T-helper 1 cell (primary cell): ENCODE results near the gene GATAD2A.
A peak's percentile ranks its signal among the peaks of the same experiment; 100 is the strongest.

Source experiments
- DNase-seq, 5 donors: peaks; one replicate each; pipeline ENCODE4 v3.0.0-alpha.2; 2012 to 2020

GATAD2A gene

DNA sequence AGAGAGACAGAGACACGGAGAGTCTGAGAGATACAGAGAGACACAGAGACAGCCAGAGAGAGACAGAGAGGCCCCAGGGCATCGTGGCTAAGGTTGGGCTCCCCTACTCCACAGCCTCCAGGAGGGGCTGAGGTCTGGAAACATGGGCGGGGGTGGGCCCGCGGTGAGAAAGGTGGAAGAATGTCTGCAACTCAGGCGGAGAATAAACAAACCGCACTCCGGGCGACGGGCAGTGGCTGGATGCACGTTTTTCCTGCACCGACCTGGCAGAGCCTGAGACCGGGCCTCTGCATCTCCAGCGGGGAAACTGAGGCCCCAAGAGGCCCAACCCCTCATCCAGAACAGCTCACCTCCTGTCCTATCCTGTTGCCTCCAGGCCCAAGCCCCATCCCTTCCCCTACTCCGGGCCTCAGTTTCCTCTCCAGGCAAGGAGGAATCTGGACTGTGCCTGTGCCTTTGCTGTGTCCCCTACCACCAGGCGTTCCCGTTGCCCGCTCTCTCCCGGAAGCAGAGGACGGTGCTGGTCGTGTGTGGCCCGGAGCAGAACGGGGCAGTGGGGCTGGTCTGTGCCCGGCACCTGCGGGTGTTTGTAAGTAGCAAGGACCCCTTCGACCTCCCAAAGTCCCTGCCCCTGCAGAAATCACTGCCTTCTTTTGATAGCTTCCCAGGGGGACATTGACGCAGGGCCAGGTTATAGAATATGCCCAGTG lies 129.2 kb downstream of the GATAD2A start:
- DNase-seq, result no peak

DNA sequence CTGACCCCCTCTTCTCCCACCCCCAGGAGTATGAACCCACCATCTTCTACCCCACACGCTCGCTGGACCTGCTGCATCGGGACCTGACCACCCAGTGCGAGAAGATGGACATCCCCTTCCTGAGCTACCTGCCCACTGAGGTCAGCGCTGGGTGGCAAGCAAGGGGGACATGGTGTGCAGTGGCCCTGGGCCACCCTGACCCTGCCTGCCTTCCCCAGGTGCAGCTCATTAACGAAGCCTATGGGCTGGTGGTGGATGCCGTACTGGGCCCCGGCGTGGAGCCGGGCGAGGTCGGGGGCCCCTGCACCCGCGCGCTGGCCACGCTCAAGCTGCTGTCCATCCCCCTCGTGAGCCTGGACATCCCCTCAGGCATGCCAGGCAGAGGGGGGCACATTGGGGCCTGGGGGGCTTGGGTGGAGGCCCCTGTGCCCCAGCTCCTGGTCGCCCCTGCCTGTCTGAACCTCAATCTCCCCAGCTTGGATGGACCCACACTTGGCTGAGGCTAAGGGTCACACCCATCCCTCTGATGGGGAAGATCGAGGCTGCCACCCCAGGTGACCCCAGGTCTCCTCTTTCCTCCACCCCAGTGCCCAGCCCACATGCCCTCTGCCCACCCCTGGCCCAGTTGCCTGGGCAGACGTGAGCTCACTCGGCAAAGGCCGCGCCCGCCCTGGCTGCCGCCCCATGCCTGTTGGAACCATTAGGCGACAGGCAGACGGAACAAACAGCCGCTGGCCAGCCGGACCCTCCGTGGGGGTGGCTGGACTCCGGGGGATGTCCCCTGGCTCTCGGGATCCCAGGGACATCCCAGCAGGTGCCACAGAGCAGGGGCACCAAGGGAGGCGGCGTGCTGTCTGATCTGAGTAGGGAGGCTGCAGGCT lies 130.1 kb downstream of the GATAD2A start:
- no peak for DNase-seq

DNA sequence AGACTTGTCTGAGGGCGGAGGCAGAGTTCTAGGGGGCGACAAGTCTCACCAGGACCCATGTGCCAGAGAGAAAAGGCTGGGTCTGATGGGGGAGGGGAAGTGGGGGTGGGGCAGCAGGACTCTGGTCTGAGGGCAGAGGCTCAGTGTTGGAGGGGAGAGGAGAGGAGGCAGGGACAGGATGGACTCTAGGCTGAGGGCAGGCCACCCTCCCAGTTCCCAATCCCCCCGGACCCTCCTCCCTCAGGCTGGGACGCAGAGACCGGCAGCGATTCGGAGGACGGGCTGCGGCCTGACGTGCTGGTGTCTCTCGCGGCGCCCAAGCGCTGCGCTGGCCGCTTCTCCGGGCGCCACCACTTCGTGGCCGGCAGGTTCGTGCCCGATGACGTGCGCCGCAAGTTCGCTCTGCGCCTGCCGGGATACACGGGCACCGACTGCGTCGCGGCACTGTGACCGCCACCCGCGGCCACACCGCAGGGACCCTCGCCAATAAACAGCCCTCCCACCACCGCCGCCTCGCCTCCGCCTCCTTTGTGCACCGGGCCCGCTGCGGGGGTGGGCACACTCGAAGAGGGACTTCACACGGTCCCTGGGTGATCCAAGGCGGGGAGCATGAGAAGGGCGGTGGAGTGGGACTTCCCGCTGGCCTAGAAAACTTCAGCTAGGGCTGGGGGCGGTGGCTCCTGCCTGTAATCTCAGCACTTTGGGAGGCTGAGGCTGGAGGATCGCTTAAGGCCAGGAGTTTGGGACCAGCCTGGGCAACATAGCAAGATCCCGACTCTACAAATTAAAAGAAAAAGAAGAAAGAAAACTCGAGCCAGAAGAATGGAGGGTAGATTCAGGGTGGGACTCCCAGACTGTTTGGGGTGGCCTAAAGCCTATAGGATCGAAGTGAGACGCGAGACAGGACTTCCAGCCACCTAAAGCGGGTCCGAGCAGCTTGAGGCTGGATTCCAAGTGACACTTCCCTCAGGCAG lies 131.9 kb downstream of the GATAD2A start:
- DNase-seq, result no peak

DNA sequence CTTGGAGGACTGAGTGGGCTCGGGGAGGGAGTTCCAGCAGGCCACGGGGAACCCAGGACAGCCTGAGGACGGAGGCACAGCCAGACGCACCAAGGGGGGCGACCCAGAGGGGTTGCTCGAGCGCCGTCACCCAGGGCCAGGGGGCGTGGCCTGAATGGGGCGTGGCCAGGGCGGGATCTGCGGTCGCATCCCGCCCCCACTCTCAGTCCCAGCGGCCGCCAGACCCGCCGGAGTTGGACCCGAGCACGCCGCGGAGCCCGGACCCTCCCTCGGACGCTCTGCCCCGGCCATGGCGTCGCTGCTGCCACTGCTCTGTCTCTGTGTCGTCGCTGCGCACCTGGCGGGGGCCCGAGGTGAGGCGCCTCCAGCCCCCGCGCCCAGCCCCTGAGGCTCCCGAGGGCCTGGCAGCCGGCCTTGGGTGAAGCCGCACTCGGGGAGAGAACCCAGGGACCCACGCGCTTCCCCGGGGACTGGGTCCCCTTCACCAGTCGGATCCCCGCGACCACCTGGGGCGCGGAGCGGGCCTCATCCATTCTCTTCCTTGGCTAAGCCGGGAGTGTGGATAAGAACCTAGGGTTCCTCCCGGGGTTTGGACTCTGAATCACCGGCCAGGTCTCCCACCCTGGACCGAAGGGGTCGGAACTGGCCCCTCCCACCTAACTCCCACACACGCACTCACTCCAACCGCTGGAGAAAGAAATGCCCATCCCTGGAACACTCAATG lies 132.7 kb downstream of the GATAD2A start, which contains the start of gene CILP2:
CILP2 (plus strand) TSS at position 205 of the 724 bp plus-strand sequence; CDS start at position 290, 85 bp downstream.
- peak in 2 of 5 donors; percentile 37 to 39 for DNase-seq

DNA sequence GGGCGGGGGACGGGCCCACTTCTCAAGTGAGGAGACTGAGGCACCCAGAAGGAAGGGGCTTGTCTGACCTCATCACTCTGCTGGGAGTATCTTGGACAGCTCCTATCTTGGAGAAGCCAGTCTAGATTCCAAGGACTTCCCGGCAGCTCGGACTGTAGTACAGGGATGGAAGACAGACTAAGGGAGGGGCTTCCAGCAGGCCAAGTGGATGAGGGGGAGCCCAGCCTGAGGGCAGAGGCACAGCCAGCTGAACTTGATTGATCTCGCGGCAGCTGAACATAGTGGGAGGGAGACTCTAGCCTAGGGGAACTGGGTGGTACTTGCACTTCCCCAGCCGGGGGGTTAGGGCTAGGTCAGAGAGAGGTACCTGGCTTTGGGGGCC lies 133.3 kb downstream of the GATAD2A start:
- DNase-seq, result no peak

DNA sequence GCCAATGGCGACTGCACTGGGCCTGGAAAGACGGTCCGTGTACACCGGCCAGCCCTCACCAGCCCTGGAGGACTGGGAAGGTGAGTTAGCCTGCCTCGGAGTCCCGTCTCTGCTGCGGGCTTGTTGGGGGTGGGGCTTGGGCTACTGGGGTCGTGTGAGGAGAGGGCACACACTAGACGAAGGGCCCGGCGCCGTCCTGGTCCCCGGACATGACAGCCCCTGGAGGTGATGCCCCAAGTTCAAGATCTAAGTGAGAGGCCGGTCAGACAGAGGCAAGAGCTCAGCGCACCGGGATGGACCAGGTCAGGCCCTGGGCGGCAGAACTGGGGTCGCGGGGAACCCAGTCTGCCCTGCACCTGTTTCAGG lies 134.2 kb downstream of the GATAD2A start:
- no peak for DNase-seq

DNA sequence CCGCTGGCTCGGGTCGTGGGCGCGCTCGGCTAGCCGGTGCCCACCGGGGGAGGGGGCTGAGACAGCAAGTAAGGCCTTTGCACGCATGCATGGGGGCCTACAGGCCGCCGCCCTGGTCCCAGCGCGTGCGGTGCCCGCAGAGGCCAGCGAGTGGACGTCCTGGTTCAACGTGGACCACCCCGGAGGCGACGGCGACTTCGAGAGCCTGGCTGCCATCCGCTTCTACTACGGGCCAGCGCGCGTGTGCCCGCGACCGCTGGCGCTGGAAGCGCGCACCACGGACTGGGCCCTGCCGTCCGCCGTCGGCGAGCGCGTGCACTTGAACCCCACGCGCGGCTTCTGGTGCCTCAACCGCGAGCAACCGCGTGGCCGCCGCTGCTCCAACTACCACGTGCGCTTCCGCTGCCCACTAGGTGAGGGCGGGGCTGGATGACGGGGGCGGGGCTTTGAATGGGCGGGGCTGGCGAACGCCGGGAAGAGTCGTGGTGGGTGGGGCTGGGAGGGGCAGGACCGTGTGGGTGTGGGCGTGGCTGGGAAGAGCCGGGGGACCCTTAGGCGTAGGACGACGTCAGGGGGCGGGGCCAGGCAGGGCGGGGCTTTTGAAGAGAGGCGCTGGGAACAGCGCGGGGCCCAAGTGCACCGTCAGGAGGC lies 134.7 kb downstream of the GATAD2A start:
- DNase-seq, result peak; percentile 59 to 80 (median 63)

DNA sequence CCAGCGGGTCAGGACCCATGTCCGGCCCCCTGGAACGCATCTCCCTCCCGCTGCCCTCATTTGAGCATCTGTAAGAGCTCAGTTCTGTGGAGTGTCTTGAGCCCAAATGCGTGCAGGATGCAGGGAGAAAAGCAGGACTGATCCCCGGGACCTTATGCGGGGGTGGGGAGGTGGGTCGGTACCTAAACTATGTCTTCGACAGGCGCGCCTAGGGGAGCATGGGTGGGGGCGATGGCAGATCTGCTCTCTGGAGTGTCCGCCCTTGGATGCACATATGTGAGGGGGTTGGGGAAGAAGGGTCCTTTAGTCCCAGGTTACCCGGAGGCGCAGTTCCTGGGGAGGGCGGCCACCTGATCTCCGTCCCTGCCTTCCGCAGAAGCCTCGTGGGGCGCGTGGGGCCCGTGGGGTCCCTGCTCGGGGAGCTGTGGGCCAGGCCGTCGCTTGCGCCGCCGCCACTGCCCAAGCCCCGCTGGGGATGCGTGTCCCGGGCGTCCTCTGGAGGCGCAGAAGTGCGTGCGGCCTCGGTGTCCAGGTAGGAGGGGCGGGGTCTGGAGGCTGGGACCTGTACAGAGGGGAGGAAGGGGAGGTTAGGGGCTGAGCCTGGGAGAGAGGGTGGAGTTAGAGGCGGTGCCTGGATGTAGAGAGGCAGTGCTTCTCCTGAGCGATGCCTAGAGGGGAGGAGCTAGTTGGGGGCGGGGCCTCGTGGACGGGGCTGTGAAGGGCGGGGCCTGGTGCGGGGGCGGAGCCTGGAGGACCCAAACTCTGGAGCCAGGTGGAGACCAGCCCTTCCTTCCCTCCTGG lies 135.4 kb downstream of the GATAD2A start:
- DNase-seq, result peak; percentile 58 to 76 (median 72)

DNA sequence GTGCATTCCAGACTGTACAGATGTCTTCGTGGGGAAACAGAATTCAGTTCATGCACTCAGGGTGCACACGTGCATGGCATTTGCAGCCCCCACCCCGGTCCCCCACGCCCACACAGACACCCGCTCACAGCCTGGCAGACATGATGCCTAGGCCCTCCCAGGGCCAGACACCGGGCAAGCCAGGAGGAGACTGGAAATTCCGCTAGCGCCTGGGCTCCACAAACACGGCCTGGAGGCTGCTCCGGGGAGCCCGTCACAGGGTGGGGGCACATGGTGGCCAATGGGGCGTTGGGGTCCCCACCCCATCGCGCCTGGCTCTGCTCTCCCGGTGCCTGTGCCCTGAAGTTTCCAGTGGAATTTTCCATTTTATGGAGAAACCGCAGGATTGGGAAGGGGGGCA lies 136.1 kb downstream of the GATAD2A start:
- DNase-seq, result no peak

DNA sequence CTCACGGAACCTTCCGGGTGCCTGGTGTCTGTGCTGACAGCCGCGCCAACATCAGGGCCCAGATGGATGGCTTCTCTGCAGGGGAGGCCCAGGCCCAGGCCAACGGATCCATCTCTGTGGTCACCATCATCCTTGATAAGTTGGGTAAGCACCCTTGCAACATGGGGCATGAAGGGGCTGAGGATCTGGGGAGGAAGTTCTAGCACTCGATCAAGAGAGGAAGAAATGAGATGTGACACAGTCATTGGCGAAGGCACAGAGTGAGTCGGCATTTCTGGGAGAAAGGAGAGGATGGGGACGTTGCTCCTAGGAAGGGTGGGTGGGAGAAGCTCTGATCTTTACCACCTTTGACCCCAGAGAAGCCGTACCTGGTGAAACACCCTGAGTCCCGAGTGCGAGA lies 137.0 kb downstream of the GATAD2A start:
- DNase-seq, result no peak

DNA sequence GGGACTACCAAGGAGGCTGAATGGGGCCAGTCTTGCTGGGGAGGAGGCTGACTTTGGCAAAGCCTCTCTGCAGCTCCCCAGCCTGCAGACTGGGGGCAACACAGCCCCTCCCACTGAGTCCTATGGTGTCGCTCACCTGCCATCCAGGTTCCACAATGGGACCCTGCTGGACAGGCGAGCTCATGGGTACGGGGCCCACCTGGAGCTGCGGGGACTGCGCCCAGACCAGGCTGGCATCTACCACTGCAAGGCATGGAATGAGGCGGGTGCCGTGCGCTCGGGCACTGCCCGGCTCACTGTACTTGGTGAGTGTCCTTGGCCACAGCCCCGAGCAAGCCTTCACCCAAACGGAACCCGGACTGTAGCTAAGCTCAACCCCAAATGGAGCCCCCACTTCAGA lies 137.6 kb downstream of the GATAD2A start:
- no peak for DNase-seq

DNA sequence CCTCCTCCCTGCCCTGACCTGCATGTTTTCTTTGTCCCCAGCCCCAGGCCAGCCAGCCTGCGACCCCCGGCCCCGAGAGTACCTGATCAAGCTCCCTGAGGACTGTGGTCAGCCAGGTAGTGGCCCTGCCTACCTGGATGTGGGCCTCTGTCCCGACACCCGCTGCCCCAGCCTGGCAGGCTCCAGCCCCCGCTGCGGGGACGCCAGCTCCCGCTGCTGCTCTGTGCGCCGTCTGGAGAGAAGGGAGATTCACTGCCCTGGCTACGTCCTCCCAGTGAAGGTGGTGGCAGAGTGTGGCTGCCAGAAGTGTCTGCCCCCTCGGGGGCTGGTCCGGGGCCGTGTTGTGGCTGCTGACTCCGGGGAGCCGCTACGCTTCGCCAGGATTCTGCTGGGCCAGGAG lies 138.2 kb downstream of the GATAD2A start:
- no peak for DNase-seq

DNA sequence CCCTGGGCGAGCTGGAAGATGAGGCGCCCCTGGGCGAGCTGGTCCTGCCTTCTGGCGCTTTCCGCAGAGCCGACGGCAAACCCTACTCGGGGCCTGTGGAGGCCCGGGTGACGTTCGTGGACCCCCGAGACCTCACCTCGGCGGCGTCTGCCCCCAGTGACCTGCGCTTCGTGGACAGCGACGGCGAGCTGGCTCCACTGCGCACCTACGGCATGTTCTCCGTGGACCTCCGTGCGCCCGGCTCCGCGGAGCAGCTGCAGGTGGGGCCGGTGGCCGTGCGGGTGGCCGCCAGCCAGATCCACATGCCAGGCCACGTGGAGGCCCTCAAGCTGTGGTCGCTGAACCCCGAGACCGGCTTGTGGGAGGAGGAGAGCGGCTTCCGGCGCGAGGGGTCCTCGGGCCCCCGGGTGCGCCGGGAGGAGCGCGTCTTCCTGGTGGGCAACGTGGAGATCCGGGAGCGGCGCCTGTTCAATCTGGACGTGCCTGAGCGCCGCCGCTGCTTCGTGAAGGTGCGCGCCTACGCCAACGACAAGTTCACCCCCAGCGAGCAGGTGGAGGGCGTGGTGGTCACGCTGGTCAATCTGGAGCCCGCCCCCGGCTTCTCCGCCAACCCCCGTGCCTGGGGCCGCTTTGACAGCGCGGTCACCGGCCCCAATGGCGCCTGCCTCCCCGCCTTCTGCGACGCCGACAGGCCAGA lies 138.9 kb downstream of the GATAD2A start:
- DNase-seq, result no peak

DNA sequence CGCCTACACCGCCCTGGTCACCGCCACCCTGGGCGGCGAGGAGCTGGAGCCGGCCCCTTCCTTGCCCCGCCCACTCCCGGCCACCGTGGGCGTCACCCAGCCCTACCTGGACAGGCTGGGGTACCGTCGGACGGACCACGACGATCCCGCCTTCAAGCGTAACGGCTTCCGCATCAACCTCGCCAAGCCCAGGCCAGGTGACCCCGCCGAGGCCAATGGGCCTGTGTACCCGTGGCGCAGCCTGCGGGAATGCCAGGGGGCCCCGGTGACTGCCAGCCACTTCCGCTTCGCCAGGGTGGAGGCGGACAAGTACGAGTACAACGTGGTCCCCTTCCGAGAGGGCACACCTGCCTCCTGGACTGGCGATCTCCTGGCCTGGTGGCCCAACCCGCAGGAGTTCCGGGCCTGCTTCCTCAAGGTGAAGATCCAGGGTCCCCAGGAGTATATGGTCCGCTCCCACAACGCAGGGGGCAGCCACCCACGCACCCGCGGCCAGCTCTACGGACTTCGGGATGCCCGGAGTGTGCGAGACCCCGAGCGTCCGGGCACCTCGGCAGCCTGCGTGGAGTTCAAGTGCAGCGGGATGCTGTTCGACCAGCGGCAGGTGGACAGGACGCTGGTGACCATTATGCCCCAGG lies 139.6 kb downstream of the GATAD2A start:
- DNase-seq, result no peak

DNA sequence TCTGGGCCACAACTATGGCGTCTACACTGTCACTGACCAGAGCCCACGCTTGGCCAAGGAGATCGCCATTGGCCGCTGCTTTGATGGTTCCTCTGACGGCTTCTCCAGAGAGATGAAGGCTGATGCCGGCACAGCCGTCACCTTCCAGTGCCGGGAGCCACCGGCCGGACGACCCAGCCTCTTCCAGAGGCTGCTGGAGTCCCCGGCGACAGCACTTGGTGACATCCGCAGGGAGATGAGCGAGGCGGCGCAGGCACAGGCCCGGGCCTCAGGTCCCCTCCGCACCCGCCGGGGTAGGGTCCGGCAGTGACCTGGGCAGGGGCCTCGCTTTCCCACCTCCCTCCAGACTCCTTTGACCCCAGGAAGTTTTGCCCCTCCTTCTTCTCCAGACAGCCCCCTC lies 140.2 kb downstream of the GATAD2A start:
- no peak for DNase-seq

DNA sequence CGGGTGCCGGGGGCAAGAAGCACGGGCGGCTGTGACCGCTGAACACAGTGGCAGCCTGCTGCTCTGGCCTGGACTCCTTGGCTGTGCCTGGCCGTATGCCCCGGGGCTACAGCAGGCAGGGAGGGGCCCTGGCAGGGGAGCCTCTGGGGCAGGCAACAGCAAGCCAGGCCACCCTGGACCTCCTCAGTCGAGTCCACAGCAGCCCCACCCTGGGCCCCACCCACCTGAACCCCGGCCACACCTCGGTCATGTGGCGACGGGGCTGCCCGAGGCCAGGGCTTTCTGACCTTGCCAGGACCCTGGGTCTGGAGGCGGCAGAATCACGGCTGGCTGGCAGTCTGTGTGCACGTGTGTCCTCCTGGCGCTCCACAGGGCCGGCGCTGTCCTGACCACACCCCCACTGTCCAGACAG lies 141.3 kb downstream of the GATAD2A start:
- no peak for DNase-seq

DNA sequence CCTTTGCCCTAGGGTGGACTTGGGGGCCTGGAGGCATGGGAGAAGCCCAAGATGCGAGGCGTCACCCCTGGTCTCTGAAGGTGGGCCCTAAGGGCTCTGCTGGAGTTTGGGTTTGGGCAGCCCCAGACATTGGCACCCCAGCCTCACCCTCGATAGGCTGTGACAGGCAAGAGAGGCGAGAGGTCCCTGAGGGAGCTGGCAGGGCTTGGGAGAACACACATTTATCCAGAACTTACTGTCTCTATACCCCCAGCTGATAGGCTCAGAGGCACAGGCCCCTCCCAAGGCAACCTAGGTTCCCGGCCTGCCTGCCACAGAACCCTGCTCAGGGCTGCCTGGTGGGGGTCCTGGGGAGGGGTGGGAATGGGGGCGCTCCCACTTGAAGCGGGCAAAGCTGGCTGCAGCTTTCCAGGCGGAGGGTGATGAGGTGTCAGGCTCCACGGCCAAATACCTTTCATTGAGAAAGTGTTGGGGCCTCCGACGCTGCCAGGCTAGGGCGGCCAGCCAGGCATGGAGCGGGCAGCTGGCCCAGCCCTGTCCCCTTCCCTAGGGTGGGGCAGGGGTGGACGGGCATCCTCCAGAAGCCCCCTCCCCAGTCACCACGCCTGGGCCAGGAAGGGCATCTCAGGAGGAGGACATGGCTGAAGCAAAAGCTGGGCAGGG lies 142.3 kb downstream of the GATAD2A start:
- no peak for DNase-seq

DNA sequence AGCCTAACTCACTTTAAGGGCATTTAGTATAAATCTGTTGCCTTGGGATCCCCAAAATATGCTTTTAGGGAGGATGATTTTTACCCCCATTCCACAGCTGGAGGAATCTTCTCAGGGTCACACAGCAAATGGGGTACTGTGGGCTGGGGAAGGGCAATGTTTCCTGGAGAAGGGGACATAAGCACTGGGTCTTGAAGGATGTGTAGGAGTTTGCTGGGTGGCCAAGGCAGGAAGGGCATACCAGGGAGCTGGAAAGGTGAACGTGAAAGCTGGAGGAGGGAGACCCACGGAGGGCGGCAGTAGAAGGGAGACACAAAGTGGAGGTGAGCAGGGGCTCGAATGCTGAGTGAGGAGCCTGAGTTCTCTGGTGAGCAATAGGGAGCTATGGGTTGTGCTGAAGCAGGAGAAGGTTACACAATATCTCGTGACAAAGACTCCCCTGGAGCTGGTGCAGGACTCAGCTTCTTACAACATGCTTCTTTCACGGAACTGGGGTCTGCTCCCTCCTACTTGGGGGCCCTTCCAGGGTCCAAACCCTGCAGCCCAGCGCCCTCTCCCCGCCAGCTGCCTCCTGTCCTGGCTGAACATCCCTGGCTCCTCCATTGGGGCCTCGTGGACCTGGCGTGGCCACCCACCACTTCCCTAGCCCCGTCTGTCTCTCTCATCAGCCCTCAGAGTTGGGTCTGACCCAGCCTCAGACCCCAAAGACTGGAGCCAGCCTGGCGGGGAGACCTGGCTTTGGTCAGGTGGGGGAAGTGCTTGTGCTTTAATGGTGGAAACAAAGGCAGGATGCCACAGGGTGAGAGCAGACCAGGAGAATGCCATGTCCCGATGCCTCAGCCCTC lies 143.7 kb downstream of the GATAD2A start:
- DNase-seq, result no peak
